GM21423 (cell line): Measurements from ENCODE around the gene CCDC33.

Source experiments
- ATAC-seq: cut with Tn5 transposase; IDR thresholded peaks from one replicate; pipeline ENCODE4 v1.9.1; 2021; ENCODE audit warnings: mild to moderate bottlenecking, moderate library complexity; ENCODE audit not compliant: unreplicated experiment

The CCDC33 gene

GRCh38 chr15:74376825-74377581 lies 140.9 kb downstream of the CCDC33 start:
- no peak for ATAC-seq

- no peak for ATAC-seq
Measured at GRCh38 chr15:74377831-74378766, 142.0 kb downstream of the CCDC33 start.

GRCh38 chr15:74378848-74379247 lies 142.7 kb downstream of the CCDC33 start:
- ATAC-seq, result no peak

GRCh38 chr15:74380361-74381189 lies 144.4 kb downstream of the CCDC33 start:
- no peak for ATAC-seq

GRCh38 chr15:74381190-74381453 lies 145.0 kb downstream of the CCDC33 start:
- ATAC-seq, result no peak

- ATAC-seq, result no peak
Measured at GRCh38 chr15:74381481-74381880, 145.4 kb downstream of the CCDC33 start.

- ATAC-seq, result no peak
Measured at GRCh38 chr15:74382004-74382816, 146.1 kb downstream of the CCDC33 start.

- ATAC-seq, result no peak
Measured at GRCh38 chr15:74383286-74383685, 147.2 kb downstream of the CCDC33 start.

- ATAC-seq, result peak; percentile 51
Measured at GRCh38 chr15:74383695-74384565, 147.8 kb downstream of the CCDC33 start.

- no peak for ATAC-seq
Measured at GRCh38 chr15:74384566-74384880, 148.4 kb downstream of the CCDC33 start.

- peak; percentile 54 for ATAC-seq
Measured at GRCh38 chr15:74384881-74385643, 148.9 kb downstream of the CCDC33 start.

- no peak for ATAC-seq
Measured at GRCh38 chr15:74385733-74386132, 149.6 kb downstream of the CCDC33 start.
